ENCODE measurements around the gene GFI1B. TPM values are rescaled to one million over a fixed set of nuclear protein-coding genes. Genes with fewer than 3 reads are reported as not detected.

GFI1B gene
- total and polyA plus RNA-seq, 2 donors (not counting 1 experiment from before 2014, with no cell fraction given): under 0.01 to 0.06 TPM

- Histone ChIP-seq H3K9ac (ENCODE audit: insufficient read depth, low read length) (no peak overlapping the region), H3K4me3 (replicated peaks in 1 of 4; ENCODE audit: control extremely low read depth in 1 of 4, insufficient read depth in 1 of 4, low read depth in 3 of 4, low read length in 4 of 4) (no peak overlapping the region), H3K4me2 (ENCODE audit: extremely low read depth, insufficient read depth, low read length) (no peak overlapping the region), H4K20me1 (ENCODE audit: control insufficient read depth, extremely low read depth, insufficient read depth, low read length) (no peaks in the 10 kb centered on the region), H3K9me3 (ENCODE audit: control insufficient read depth, insufficient read depth, low read depth, low read length) (no peaks in the 10 kb centered on the region), H3K79me2 (ENCODE audit: control insufficient read depth, insufficient read depth, low read length) (peaks cover 9% of the 10 kb centered on the region), H3K27ac (ENCODE audit: insufficient read depth, low read length) (no peak overlapping the region), H3K27me3 (ENCODE audit: control insufficient read depth, insufficient read depth, low read length) (no peaks in the 10 kb centered on the region), H3K4me1 (ENCODE audit: control insufficient read depth, extremely low read depth, insufficient read depth, low read length) (peaks cover 4% of the 10 kb centered on the region), H2AFZ (ENCODE audit: low read length) (no peak overlapping the region), H3K36me3 (ENCODE audit: control insufficient read depth, insufficient read depth, low read length) (no peaks in the 10 kb centered on the region)
- DNase-seq (ENCODE audit: low read depth in 2 of 2): no peak
- TF ChIP-seq CTCF (conservative IDR thresholded peaks at IDR 0.05 in 1 of 2, IDR thresholded peaks at IDR 0.05 in 1 of 2; ENCODE audit: low read depth in 1 of 2, low read length in 2 of 2) (no peak), EZH2 (IDR thresholded peaks at IDR 0.05; ENCODE audit: low read length, missing control alignments) (no peak)
These were observed 47.9 kb downstream of the GFI1B start for GRCh38 chr9:133026426-133026825.

- Histone ChIP-seq H3K9ac (ENCODE audit: insufficient read depth, low read length) (no peak overlapping the region), H3K4me1 (ENCODE audit: control insufficient read depth, extremely low read depth, insufficient read depth, low read length) (peaks cover 4% of the 10 kb centered on the region)
- no peak for TF ChIP-seq CTCF (conservative IDR thresholded peaks at IDR 0.05 in 1 of 2, IDR thresholded peaks at IDR 0.05 in 1 of 2; ENCODE audit: low read depth in 1 of 2, low read length in 2 of 2)
- no peak for TF ChIP-seq EZH2 (IDR thresholded peaks at IDR 0.05; ENCODE audit: low read length, missing control alignments)
These were observed 48.6 kb downstream of the GFI1B start for GRCh38 chr9:133027134-133027533.

GRCh38 chr9:133028221-133028620, 49.7 kb downstream of the GFI1B start:
- H2AFZ ChIP-seq (ENCODE audit: low read length): no peak overlapping the region
- H3K4me2 ChIP-seq (ENCODE audit: extremely low read depth, insufficient read depth, low read length): no peak overlapping the region
- no peaks in the 10 kb centered on the region for H3K9me3 ChIP-seq (ENCODE audit: control insufficient read depth, insufficient read depth, low read depth, low read length)
- H3K36me3 ChIP-seq (ENCODE audit: control insufficient read depth, insufficient read depth, low read length): peaks cover 2% of the 10 kb centered on the region
- no peak for TF ChIP-seq CTCF (conservative IDR thresholded peaks at IDR 0.05 in 1 of 2, IDR thresholded peaks at IDR 0.05 in 1 of 2; ENCODE audit: low read depth in 1 of 2, low read length in 2 of 2)
- TF ChIP-seq EZH2 (IDR thresholded peaks at IDR 0.05; ENCODE audit: low read length, missing control alignments): no peak
- no peak overlapping the region for H3K27ac ChIP-seq (ENCODE audit: insufficient read depth, low read length)
- no peak overlapping the region for H3K9ac ChIP-seq (ENCODE audit: insufficient read depth, low read length)
- H3K4me1 ChIP-seq (ENCODE audit: control insufficient read depth, extremely low read depth, insufficient read depth, low read length): peaks cover 4% of the 10 kb centered on the region
- no peak for DNase-seq (ENCODE audit: low read depth in 2 of 2)
- H3K79me2 ChIP-seq (ENCODE audit: control insufficient read depth, insufficient read depth, low read length): peaks cover 27% of the 10 kb centered on the region
- H3K4me3 ChIP-seq (replicated peaks in 1 of 4; ENCODE audit: control extremely low read depth in 1 of 4, insufficient read depth in 1 of 4, low read depth in 3 of 4, low read length in 4 of 4): no peak overlapping the region
- H4K20me1 ChIP-seq (ENCODE audit: control insufficient read depth, extremely low read depth, insufficient read depth, low read length): no peaks in the 10 kb centered on the region
- H3K27me3 ChIP-seq (ENCODE audit: control insufficient read depth, insufficient read depth, low read length): no peaks in the 10 kb centered on the region

More at GRCh38 chr9:133027134-133027533, 48.6 kb downstream of the GFI1B start:
- Histone ChIP-seq H4K20me1 (ENCODE audit: control insufficient read depth, extremely low read depth, insufficient read depth, low read length) (no peaks in the 10 kb centered on the region), H3K4me3 (replicated peaks in 1 of 4; ENCODE audit: control extremely low read depth in 1 of 4, insufficient read depth in 1 of 4, low read depth in 3 of 4, low read length in 4 of 4) (no peak overlapping the region), H3K4me2 (ENCODE audit: extremely low read depth, insufficient read depth, low read length) (no peak overlapping the region), H2AFZ (ENCODE audit: low read length) (no peak overlapping the region), H3K9me3 (ENCODE audit: control insufficient read depth, insufficient read depth, low read depth, low read length) (no peaks in the 10 kb centered on the region), H3K79me2 (ENCODE audit: control insufficient read depth, insufficient read depth, low read length) (peaks cover 16% of the 10 kb centered on the region), H3K36me3 (ENCODE audit: control insufficient read depth, insufficient read depth, low read length) (peaks cover under 1% of the 10 kb centered on the region), H3K27ac (ENCODE audit: insufficient read depth, low read length) (no peak overlapping the region), H3K27me3 (ENCODE audit: control insufficient read depth, insufficient read depth, low read length) (no peaks in the 10 kb centered on the region)
- no peak for DNase-seq (ENCODE audit: low read depth in 2 of 2)

Measured in fibroblast of lung (primary cell).